HEK293T (cell line): ENCODE measurements around the gene LCP1.

Experiments
- CTCF ChIA-PET: fragments of 350-600 bp; formaldehyde crosslinking; extraction: SDS; loops from one replicate; lab custom pipeline; 2021; ENCODE audit warnings: antibody characterized with exemption, inconsistent platforms; lab: Yijun Ruan, JAX
- POLR2A ChIA-PET: fragments of 350-600 bp; formaldehyde crosslinking; extraction: SDS; loops from one replicate; lab custom pipeline; 2020; ENCODE audit warnings: antibody characterized with exemption, inconsistent platforms; lab: Yijun Ruan, JAX
- DNase-seq: peaks from one replicate; pipeline ENCODE4 v3.0.0; 2012; ENCODE audit warnings: mixed read lengths; ENCODE audit errors: extremely low spot score
- ARNT ChIP-seq: fragments of 450-650 bp; IDR thresholded peaks from 2 replicates; pipeline ENCODE4 v1.6.1; 2017; ENCODE audit warnings: mild to moderate bottlenecking
- BHLHE40 ChIP-seq: fragments of 450-650 bp; IDR thresholded peaks from 2 replicates; pipeline ENCODE4 v1.6.1; 2016; ENCODE audit warnings: mild to moderate bottlenecking, moderate library complexity, borderline replicate concordance
- CTBP1 ChIP-seq: fragments of 450-650 bp; IDR thresholded peaks from 2 replicates; pipeline ENCODE4 v1.6.1; 2016; ENCODE audit warnings: borderline replicate concordance
- ELF4 ChIP-seq: fragments of 450-650 bp; IDR thresholded peaks from 2 replicates; pipeline ENCODE4 v1.6.1; 2017; ENCODE audit warnings: antibody characterized with exemption
- FOXA1 ChIP-seq: fragments of 450-650 bp; IDR thresholded peaks from 2 replicates; pipeline ENCODE4 v1.6.1; 2016; ENCODE audit warnings: mild to moderate bottlenecking
- FOXK2 ChIP-seq: fragments of 450-650 bp; IDR thresholded peaks from 2 replicates; pipeline ENCODE4 v1.6.1; 2016; ENCODE audit warnings: mild to moderate bottlenecking
- FOXM1 ChIP-seq: fragments of 450-650 bp; IDR thresholded peaks from 2 replicates; pipeline ENCODE4 v1.6.1; 2017; ENCODE audit warnings: mild to moderate bottlenecking, borderline replicate concordance
- HDGF ChIP-seq: fragments of 450-650 bp; IDR thresholded peaks from 2 replicates; pipeline ENCODE4 v1.6.1; 2017; ENCODE audit warnings: antibody characterized with exemption, borderline replicate concordance
- L3MBTL2 ChIP-seq: fragments of 450-650 bp; conservative IDR thresholded peaks from 2 replicates; pipeline ENCODE4 v1.6.1; 2016; ENCODE audit warnings: mild to moderate bottlenecking
- LEF1 ChIP-seq: fragments of 450-650 bp; IDR thresholded peaks from 2 replicates; pipeline ENCODE4 v1.6.1; 2017; ENCODE audit warnings: mild to moderate bottlenecking, borderline replicate concordance
- NFRKB ChIP-seq: fragments of 450-650 bp; IDR thresholded peaks from 2 replicates; pipeline ENCODE4 v1.6.1; 2016; ENCODE audit warnings: mild to moderate bottlenecking, moderate library complexity
- PKNOX1 ChIP-seq: fragments of 450-650 bp; IDR thresholded peaks from 2 replicates; pipeline ENCODE4 v1.6.1; 2016
- SP1 ChIP-seq: fragments of 450-650 bp; IDR thresholded peaks from 2 replicates; pipeline ENCODE4 v1.6.1; 2017
- SUZ12 ChIP-seq: fragments of 450-650 bp; IDR thresholded peaks from 2 replicates; pipeline ENCODE4 v1.6.1; 2016; ENCODE audit warnings: mild to moderate bottlenecking
- TARDBP ChIP-seq: fragments of 450-650 bp; IDR thresholded peaks from 2 replicates; pipeline ENCODE4 v1.6.1; 2016
- ZNF384 ChIP-seq: fragments of 450-650 bp; IDR thresholded peaks from 2 replicates; pipeline ENCODE4 v1.6.1; 2016

Gene LCP1

GRCh38 chr13:46183018-46183946, 1.3 kb upstream of the LCP1 start:
- TF ChIP-seq LEF1 (no peak), ELF4 (no peak), PKNOX1 (no peak), HDGF (no peak), ZNF384 (no peak)
- ChIA-PET CTCF (no interaction called here), POLR2A (no interaction called here)
- no peak for DNase-seq

GRCh38 chr13:46182491-46182877, 507 bp upstream of the LCP1 start:
- CTCF ChIA-PET: no interaction called here
- POLR2A ChIA-PET: no interaction called here
- no peak for DNase-seq
- TF ChIP-seq NFRKB (no peak), L3MBTL2 (no peak), LEF1 (no peak), ARNT (no peak), ELF4 (no peak), FOXM1 (no peak), HDGF (no peak), SP1 (no peak), BHLHE40 (no peak), ZNF384 (no peak), FOXA1 (no peak), CTBP1 (no peak), PKNOX1 (no peak), TARDBP (no peak), SUZ12 (no peak)

GRCh38 chr13:46181377-46181839, 569 bp downstream of the LCP1 start:
- TF ChIP-seq ARNT (no peak), BHLHE40 (no peak), LEF1 (no peak), L3MBTL2 (no peak), TARDBP (no peak), FOXM1 (no peak), FOXK2 (no peak), ZNF384 (no peak), CTBP1 (no peak), NFRKB (no peak)
- POLR2A ChIA-PET: no interaction called here
- no peak for DNase-seq
- CTCF ChIA-PET: no interaction called here

DNA sequence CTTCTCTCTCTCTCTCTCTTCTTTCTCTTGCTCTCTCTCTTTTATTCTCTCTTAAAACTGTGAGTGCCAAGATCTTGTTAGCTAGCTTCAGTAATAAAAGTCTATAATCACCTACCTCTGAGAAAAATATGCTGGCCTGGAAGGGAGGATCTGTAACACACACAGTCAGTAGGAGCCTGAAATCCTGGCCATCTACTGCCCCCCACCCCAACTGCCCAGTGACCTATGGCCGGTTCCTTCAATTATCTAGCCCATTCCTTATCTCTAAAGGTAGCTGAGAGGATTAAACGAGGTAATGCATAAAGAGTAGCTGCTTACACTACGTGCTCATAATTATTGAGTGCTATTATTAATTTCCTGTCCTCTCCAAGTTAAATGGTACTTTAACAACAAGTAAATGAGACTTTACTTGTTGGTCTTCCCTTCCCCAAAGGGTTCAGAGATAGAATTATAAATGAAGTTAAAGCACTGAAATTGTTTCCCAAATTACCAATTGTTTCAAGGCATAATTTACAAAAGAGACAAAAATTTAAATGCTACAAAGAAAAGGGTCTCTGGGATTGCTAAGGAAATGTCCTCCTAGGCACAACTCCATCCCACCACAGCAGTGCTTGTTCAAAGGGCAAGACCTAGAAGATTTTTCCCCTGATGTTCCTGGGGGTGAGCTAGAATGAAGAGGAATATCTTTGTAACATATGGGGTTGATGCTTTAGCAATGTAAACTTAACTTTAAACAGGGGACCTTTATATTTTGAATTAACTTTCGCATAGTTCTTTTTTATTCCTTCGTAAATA, 1.8 kb downstream of the LCP1 start:
- no peak for DNase-seq
- POLR2A ChIA-PET: no interaction called here
- CTCF ChIA-PET: no interaction called here
- TF ChIP-seq CTBP1 (no peak), SP1 (no peak), L3MBTL2 (no peak), LEF1 (no peak), ZNF384 (no peak), FOXK2 (no peak), NFRKB (no peak), ARNT (no peak), HDGF (no peak), TARDBP (no peak), ELF4 (no peak), PKNOX1 (no peak), BHLHE40 (no peak), FOXA1 (no peak), FOXM1 (no peak), SUZ12 (no peak)

DNA sequence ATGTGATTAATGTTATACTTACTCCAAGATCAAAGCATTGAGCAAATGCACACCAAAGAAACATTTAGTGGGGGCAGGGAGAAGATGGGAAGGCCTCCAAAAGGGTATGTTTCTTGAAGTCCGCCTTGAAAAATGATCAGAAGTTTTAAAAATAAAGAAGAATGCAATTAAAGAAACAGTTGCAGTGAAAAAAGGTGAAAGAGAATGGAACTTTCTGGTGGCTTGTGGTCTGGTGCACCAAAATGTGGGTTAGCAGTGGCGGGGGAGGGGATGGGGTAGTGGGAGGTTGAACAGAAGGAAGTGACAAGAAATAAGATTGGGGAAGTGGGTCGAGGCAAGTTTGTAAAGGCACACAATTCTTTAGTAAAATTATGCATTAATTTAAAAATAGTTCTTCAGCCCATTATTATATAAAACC, 2.5 kb downstream of the LCP1 start:
- TF ChIP-seq HDGF (no peak), L3MBTL2 (no peak), FOXA1 (no peak), SUZ12 (no peak), ELF4 (no peak), LEF1 (no peak), CTBP1 (no peak), TARDBP (no peak), PKNOX1 (no peak), FOXK2 (no peak), BHLHE40 (no peak), NFRKB (no peak), ZNF384 (no peak), SP1 (no peak), FOXM1 (no peak), ARNT (no peak)

More for the DNA sequence above, 2.5 kb downstream of the LCP1 start:
- ChIA-PET POLR2A (no interaction called here), CTCF (no interaction called here)
- no peak for DNase-seq
